ENCODE measurements around the gene TPSB2. TPM values are rescaled to one million over a fixed set of nuclear protein-coding genes. Genes with fewer than 3 reads are reported as not detected.

TPSB2 gene
- total RNA-seq, 6 experiments from 2014 or later: 0.24 to 1.6 (median 0.83) TPM; not detected in 2

- Histone ChIP-seq H3K27ac (peak overlapping the region in 1 of 3 donors; percentile 69), H3K4me1 (peaks cover 0 to 41% (median 6%) of the 10 kb centered on the region in 4 donors), H3K9me3 (no peaks in the 10 kb centered on the region), H3K27me3 (no peaks in the 10 kb centered on the region), H3K4me3 (no peak overlapping the region), H3K36me3 (no peaks in the 10 kb centered on the region)
- TF ChIP-seq POLR2A (IDR thresholded peaks at IDR 0.05) (no peak), CTCF (IDR thresholded peaks at IDR 0.05) (no peak)
- intact Hi-C loops (cut with DNase I): no loop called here
- WGBS (ENCODE audit: insufficient coverage, low coverage, low lambda C conversion rate, missing lambda C conversion rate): 28% methylated on average over 9 of the region's 45 CpGs
- DNase-seq (no peak), ATAC-seq (no peak)
Observed at GRCh38 chr16:1182950-1183907, 46.8 kb downstream of the TPSB2 start.

GRCh38 chr16:1182316-1182671 lies 47.7 kb downstream of the TPSB2 start:
- peak; percentile 76 to 81 (median 76) for DNase-seq

GRCh38 chr16:1181404-1182315 lies 48.3 kb downstream of the TPSB2 start:
- TF ChIP-seq POLR2A (IDR thresholded peaks at IDR 0.05) (no peak), CTCF (IDR thresholded peaks at IDR 0.05) (peak in 1 of 4 donors; percentile 25)
- intact Hi-C loops (cut with DNase I): no loop called here
- Histone ChIP-seq H3K4me1 (peaks cover 0 to 41% (median 6%) of the 10 kb centered on the region in 4 donors), H3K27me3 (no peaks in the 10 kb centered on the region), H3K36me3 (no peaks in the 10 kb centered on the region), H3K9me3 (no peaks in the 10 kb centered on the region), H3K27ac (peak overlapping the region in 1 of 3 donors; percentile 69), H3K4me3 (no peak overlapping the region)
- WGBS (ENCODE audit: insufficient coverage, low coverage, low lambda C conversion rate, missing lambda C conversion rate): 44% methylated on average over 14 of the region's 39 CpGs
- DNase-seq (no peak), ATAC-seq (peak in 3 of 4 donors; percentile 7 to 8 (median 7))

More at GRCh38 chr16:1182316-1182671, 47.7 kb downstream of the TPSB2 start:
- no peak overlapping the region for H3K4me3 ChIP-seq
- H3K9me3 ChIP-seq: no peaks in the 10 kb centered on the region
- WGBS (ENCODE audit: insufficient coverage, low coverage, low lambda C conversion rate, missing lambda C conversion rate): no CpG with 5 or more reads among the region's 19 CpGs
- TF ChIP-seq POLR2A (IDR thresholded peaks at IDR 0.05): no peak
- TF ChIP-seq CTCF (IDR thresholded peaks at IDR 0.05): no peak
- peak overlapping the region in 1 of 3 donors; percentile 69 for H3K27ac ChIP-seq
- H3K36me3 ChIP-seq: no peaks in the 10 kb centered on the region
- H3K27me3 ChIP-seq: no peaks in the 10 kb centered on the region
- peak; percentile 78 to 87 (median 84) for ATAC-seq
- peaks cover 0 to 41% (median 6%) of the 10 kb centered on the region in 4 donors for H3K4me1 ChIP-seq
- intact Hi-C loops (cut with DNase I): no loop called here

- H3K4me3 ChIP-seq: no peak overlapping the region
- intact Hi-C loops (cut with DNase I): no loop called here
- ATAC-seq (no peak), DNase-seq (no peak)
- TF ChIP-seq POLR2A (IDR thresholded peaks at IDR 0.05) (no peak), CTCF (IDR thresholded peaks at IDR 0.05) (no peak)
- WGBS (ENCODE audit: insufficient coverage, low coverage, low lambda C conversion rate, missing lambda C conversion rate): 50% methylated on average over 2 of the region's 38 CpGs
- H3K4me1 ChIP-seq: peaks cover 0 to 41% (median 6%) of the 10 kb centered on the region in 4 donors
- H3K27me3 ChIP-seq: no peaks in the 10 kb centered on the region
- no peaks in the 10 kb centered on the region for H3K36me3 ChIP-seq
- no peaks in the 10 kb centered on the region for H3K9me3 ChIP-seq
- no peak overlapping the region for H3K27ac ChIP-seq
Observed at GRCh38 chr16:1180549-1181403, 49.2 kb downstream of the TPSB2 start.

Measured in right lobe of liver (tissue), 6 donors.